Measurements from ENCODE around the gene MARK1.
"Not testable (repeated sequence)": the region's sequence is repeated elsewhere in the genome, so short reads cannot be mapped to it uniquely, and the experiment has no call there.

The MARK1 gene

DNA sequence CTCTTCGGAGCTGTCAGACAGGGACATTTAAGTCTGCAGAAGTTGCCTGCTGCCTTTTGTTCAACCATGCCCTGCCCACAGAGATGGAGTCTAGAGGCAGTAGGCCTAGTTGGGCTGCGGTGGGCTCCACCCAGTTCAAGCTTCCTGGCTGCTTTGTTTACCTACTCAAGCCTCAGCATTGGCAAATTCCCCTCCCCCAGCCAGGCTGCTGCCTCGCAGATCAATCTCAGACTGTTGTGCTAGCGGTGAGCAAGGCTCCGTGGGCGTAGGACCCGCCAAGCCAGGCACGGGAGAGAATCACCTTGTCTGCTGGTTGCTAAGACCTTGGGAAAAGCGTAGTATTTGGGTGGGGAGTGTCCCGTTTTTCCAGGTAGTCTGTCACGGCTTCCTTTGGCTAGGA is 83.2 kb downstream of the MARK1 start:
- not testable (repeated sequence) for DNase-seq (ENCODE audit: low spot score)

DNA sequence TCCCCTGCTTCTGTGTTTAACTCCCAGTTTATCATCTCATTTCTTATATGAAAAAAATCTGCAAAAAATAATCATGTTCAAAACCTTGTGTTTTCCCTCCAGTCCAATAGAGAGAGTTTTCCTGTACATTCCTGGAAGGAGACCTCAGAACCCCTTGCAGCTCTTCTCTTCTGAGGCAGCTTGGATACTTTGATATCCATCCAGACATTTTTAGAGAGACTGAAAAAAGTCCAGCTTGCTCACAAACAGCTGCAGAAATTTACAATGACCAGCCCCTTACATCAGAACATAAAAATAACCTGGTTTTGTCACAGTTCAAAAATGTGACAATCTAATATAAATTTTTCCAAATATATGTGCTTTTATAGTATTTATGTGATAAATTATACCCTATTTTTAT is 88.9 kb downstream of the MARK1 start:
- no peak for DNase-seq (ENCODE audit: low spot score)

DNA sequence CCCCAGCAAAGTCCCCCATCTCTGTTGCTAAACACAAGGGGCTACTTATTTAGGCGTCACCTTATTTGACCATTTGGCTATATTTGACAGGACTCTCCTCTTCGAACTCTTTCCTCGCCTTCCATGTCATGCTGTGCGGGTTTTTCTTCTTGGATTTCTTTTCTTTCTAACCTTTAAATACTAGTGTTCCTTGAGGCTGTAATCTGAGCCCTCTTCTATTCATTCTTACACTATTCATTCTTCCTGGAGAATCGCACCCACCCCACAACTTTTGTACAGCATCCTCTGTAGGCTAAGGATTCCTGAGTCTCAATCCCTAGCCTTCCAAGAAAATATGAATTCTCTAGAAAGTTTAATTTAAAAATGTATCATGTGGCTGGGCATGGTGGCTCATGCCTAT is 100.5 kb downstream of the MARK1 start:
- DNase-seq (ENCODE audit: low spot score): no peak

DNA sequence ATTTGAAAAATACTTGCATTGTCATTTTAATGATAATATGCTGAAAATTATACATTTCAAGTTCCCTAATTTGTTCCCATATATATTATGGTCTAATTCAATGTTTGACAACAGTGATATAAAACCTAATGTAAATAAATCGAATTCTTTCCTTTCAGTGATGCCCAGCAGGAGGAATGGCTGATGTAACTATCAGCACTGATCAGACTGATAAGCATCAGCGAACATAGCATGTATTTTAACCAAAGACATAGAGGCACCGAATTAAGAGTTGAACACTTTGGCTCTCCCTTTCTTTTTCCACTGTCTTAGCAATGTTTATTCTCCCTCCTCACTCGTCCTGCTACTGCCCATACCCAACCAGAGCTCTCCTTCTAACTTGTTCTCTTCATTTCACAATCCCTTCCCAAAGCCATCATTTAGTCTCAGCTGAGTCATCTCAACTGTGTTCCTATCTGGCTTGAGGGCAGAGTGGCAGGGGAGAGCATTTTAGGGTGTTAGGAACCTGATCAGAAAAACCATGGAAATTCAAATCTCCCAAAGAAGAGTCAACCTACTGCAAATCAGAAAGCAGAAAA is 103.4 kb downstream of the MARK1 start:
- DNase-seq (ENCODE audit: low spot score): no peak

DNA sequence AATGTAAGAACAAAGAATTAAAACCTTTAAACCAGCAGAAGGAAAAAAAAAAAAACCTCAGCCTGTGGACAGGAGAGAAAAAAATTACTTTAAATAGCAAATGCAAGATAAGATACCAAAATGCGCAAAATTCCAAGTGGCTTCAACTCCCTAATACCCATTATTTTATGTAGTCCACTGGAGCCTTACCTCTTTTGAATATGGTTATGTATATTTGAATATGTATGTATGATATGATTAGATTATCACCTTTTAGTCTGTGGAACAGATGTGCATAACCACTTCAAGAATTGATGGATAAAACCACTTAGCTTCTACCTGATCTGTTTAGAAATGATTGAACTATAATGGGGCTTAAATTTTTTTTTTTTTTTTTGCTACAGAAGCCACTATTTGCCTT is 109.8 kb downstream of the MARK1 start:
- no peak for DNase-seq (ENCODE audit: low spot score)

DNA sequence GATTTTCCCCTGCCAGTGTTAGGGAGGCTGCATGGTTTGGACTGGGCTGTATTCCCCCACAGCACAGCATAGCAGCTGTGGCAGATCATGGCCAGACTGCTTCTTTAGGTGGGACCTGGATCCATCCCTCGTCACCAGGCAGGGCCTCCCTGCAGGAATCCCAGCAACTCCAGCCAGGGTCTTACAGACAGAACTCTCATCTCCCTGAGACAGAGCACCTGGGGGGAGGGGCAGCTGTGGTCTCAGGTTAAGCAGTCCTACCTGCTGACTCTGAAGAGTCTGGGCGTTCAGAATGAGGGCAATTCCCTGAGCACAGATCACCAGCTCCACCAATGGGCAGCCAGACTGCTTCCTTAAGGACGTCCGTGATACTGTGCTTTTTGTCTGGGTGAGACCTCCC is 114.3 kb downstream of the MARK1 start:
- DNase-seq (ENCODE audit: low spot score): no peak

DNA sequence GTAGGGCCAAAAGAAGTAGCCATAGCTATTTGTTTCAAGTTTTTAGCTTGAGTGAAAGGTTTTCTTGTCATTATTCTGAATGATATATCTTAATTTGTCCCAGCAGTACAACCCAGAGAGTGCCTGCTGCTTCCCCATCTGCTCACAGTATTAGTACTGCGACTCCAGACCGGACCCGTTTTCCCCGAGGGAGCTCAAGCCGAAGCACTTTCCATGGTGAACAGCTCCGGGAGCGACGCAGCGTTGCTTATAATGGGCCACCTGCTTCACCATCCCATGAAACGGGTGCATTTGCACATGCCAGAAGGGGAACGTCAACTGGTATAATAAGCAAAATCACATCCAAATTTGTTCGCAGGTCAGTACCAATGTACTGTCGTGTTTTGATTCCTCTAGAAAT is 125.1 kb downstream of the MARK1 start:
- no peak for DNase-seq (ENCODE audit: low spot score)

DNA sequence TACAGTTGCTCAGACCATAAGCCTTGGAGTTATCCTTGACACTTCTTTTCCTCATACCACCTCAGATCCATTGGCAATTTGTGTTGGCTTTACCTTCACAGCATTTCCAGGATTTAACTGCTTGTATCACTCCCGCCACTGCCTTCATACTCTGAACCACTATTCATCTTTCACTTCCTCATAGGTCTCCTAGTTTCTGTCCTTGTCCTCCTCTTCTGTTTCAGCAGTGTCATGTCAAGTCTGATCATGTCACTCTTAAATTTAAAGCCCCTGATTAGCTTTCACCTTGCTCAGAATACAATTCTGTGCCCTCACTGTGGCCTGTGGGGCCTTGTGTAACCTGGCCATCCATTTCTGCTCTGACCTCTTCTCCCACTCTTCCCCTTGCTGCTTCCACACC is 127.6 kb downstream of the MARK1 start:
- no peak for DNase-seq (ENCODE audit: low spot score)

DNA sequence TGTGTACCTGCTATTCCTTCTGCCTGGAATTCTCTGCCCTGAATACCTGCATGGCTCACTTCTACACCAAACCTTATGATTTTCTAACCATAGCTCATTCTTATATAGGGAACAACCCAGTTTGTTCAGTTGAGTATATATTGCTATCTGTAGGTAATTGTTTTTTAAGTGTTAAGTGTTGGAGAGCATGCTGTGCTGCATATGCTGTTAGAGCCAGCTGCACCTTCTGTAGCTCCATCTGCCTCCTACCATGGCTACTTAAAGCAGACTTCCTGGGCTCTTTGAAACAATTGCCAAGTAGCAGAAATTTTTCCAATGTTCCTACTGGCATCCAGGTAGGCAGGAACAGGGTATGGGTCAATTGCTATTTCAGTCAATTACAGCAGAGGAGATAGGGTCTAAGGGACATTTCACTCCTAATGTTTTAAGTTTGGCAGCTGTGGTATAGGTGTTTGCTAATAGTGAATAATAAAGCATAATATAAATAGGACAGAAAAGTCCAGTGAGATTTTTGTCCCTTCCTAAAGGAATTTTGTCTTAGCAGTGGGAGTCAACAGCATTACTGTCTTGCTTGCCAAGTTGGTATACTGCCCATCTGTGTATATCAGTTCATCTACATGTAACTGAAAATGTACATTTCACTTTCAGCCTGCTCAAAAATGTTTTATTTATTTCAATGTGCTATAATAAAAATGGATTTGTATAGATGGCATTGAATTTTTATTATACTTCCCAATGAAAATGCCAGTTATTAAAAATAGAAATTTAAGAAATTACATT is 128.2 kb downstream of the MARK1 start:
- DNase-seq (ENCODE audit: low spot score): no peak

DNA sequence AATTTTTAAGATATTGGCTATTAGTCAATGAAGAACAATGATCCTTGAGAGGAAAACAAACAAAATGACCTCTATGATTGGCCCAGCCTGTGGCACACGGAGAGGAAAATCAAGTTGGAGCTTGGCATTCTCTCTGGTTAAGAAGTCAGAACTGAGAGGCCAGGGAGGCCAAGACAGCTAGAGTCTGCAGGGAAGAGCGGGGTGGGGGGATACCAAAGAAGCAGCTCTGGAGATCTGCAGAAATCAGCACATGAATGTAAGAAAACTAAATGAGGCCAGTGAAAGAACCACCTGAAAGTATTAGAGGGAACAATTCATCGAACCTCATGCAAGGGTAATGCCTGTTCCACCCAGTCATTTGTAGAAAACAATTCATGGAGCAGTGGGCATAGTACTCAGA is 138.4 kb downstream of the MARK1 start:
- no peak for DNase-seq (ENCODE audit: low spot score)

DNA sequence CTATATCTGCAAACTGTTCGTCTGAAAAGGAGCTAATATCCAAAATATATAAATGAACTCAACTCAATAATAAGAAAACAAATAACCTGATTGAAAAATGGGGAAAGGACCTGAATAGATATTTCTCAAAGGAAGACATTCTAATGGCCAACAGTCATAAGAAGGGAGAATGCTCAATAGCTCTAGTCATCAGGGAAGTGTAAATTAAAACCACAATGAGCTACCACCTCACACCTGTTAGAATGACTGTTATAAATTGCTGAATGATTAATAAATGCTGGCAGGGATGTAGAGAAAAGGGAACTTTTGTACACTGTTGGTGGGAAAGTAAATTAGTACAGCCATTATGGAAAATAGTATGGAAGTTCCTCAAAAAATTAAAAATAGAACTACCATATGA is 141.1 kb downstream of the MARK1 start:
- DNase-seq (ENCODE audit: low spot score): no peak

DNA sequence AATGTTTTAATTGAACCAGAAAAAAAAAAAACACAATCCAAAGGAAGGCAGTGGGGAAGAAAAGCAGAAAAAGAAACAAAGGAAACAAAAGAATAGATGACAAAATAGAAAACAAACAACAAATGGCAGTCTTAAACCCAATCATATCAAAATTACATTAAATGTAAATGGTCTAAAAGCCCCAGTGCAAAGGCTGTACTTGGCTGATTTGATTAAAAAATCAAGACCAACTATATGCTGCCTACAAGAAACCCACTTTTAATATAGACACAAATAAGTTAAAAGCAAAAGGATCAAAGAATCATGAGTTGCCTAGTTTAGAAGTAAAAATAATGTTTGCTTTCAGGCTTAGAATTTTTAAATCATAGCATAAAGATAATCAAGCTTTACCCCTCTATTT is 142.4 kb downstream of the MARK1 start:
- no peak for DNase-seq (ENCODE audit: low spot score)

DNA sequence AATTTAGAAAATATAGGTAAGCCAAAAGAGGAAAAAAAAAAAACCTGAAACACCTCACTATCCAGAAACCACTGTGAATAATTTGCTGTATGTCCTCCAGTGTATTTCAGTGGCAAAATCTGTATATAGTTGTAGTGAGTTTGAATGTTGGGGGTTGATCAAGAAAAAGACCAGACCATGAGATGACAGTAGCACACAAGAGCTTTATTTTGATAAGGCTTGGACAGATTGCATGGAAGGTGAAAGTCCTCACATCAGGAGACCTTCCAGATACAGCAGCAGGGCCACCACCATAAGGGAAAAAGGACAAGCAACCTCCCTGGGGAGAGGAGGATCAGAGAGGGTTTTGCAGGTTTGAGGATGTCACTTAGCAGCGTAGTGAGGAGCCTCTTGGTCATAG is 146.0 kb downstream of the MARK1 start:
- DNase-seq (ENCODE audit: low spot score): no peak

DNA sequence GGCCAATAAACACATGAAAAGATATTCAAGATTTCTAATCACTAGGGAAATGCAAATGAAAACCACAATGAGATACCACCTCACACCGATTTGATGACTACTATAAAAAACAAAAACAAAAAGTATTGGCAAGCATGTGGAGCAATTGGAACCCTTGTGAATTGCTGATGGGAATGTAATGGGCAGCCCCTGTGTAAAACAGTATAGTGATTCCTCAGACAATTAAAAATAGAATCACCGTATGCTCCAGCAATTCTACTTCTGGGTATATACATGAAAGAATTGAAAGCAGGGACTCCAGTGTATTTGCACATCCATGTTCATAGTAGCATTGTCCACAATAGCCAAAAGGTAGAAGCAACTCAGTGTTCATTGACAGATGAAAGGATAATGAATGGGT is 149.3 kb downstream of the MARK1 start:
- DNase-seq (ENCODE audit: low spot score): no peak

DNA sequence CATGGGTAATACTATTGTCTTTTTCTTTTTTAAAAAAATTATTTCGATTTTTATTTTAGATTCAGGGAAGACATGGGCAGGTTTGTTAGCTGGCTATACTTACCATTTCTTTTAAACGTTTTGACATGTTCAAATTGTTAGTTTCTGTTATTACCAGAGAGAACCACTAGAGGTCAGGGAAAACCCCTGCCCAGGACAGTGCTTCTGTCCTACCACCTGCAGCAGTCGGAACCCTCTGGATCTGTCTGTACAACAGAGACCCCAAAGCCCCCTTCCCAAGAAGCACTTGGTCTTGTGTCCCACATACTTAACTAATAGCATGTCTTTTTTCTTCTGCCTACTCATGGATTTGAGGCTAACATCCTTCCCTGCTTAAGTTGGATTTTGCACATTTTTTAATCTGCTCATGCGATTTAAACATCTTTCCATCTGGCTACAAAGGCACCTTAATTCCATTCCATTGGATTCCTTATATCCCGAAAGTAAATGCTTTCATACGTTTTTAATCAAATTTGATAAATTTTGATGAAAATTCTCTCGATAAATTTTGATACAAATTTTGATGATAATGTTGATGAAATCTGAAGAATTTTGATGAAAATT is 152.2 kb downstream of the MARK1 start:
- peak; percentile 38 for DNase-seq (ENCODE audit: low spot score)

DNA sequence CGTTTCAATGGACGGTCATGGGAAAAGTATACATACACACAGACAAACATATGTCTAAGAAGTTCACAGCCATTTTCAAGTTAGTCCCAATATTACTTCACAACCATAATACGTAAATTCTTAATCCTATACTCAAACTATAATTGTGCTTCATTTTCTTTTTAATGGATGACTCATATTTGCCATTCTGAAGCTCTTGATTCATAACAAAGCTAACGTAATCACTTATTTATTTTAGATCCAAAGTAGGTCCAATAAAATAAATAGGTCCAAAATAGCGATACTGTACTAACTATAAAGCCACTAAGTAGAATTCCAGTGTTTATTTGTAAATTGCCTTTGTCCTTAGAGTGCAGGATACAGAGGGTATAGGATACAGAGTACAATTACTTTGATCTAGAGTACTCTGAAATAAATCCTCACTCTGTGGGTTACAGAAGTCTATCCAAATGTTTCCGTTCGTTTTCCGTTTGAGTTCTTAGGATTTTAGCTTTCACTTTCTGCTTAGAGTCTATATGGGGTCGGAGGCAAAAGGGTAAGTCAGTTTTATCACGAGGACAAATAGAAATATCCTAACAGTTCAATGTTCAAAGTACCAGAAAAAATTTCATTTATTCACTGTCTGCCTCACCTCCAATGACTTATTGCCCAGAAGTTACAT is 153.4 kb downstream of the MARK1 start:
- DNase-seq (ENCODE audit: low spot score): no peak

DNA sequence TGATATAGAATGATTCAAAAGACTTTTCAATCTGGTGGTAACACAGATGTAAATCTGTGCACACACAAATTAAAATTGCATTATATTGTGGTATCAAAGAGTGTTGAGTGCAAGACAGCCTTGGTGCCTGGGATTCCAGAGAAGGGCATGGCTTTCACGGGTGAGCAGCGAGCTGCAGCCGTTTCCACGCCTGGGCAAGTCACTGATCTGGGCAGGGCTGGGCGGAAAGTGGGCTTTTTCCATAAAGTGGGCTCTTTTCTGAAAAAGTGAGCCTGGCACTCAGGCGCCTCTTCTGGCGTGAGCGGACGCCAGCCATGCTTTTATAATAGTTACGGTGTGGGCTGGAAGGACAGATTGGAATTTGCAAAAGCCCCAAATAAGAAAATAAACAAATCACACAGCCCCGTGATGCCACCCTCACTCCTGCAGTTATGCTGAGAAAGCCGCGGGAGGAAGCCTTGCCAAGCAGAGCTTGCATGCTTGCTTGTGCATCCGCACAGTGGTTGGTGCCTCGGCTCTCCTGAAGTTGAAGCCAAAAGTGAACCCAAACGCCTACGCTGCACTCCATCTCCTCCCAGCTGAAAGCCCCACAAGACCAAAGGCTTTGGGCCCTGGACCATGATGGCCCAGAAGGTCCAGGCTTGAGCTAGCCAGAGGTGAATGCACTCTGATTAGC is 155.1 kb downstream of the MARK1 start:
- no peak for DNase-seq (ENCODE audit: low spot score)

DNA sequence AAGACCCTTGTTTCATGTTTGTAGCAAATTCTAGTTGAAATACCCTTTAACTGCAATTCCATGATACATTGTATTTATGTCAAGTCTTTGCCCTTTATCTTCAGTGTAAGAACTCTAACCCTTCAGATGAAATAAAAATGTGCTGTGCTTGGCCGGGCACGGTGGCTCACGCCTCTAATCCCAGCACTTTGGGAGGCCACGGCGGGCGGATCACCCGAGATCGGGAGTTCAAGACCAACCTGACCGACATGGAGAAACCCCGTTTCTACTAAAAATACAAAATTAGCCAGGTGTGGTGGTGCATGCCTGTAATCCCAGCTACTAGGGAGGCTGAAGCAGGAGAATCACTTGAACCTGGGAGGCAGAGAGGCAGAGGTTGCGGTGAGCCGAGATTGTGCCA is 155.8 kb downstream of the MARK1 start:
- DNase-seq (ENCODE audit: low spot score): not testable (repeated sequence)

DNA sequence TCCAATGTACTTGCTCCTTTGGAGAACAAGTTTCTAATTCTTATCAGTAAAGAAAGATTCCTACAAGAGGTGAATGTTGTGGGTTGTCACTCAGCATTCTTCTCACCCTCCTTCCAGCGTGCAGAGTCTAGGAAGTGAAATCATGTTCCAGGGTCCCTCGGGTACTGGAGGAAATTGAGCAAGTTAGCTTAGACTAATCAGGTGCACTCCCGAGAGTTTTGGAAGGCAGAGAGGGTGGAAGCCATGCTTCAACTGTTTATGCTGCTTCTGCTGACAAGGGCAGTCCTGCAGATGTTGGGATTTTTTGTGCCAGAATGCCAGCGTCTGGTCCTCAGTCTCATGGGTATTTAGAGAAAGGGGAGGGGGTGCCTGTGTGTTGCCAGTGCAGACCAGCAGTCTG is 157.0 kb downstream of the MARK1 start:
- DNase-seq (ENCODE audit: low spot score): no peak

DNA sequence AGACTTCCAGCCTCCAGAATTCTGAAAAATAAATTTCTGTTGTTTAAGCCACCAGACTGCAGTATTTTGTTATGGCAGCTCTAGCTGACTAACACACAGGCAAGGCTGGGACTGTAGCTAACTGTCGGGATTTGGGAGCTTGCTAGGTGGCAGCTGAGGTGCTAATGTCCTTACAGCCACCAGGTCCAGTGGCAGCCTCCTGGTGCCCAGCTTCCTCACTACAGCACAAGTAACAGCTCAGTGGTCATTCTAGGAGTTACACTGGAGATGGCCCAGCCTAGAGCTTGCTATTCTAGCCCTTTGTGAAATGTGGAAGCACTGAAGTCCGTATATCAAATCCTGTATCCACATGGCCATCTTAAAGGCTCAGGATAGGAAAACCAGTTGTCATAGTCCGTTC is 157.9 kb downstream of the MARK1 start:
- DNase-seq (ENCODE audit: low spot score): no peak

DNA sequence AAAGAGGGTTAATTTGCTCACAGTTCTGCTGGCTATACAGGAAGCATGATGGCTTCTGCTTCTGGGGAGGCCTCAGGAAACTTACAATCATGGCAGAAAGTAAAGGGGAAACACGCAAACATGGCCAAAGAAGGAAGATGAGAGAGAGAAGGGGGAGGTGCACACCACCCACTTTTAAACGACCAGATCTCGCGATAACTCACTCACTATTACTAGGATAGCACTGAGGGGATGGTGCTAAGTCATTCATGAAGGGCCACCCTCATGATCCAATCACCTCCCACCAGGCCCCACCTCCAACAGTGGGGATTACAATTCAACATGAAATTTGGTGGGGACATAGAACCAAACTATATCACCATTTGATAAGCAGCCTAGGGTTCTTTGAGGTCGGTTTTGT is 159.9 kb downstream of the MARK1 start:
- no peak for DNase-seq (ENCODE audit: low spot score)

DNA sequence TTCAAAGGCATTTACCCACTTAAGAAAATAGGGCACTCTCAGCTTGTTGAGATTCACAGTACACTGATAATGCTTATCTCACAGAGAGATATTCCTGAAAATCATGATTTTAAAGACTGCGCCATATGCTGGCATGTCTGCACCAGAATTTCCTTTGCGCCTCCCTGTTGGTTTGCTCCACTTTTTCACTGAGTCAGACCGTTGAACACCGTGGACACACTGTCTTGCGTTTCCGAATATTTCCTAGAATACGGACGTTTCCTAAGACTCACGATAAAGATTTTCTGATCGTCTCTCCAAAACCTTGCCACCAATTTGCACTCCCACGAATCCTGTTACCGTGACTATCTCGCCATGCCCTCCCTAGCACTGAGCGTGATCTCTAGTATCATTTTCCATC is 161.7 kb downstream of the MARK1 start:
- no peak for DNase-seq (ENCODE audit: low spot score)
